Prostate gland (tissue), 2 donors: Measurements from ENCODE around the gene AHNAK.

Experiments used
- POLR2A ChIP-seq: fragments of 450-650 bp; IDR thresholded peaks from one replicate; pipeline ENCODE4 v1.6.1; 2016; ENCODE audit warnings: antibody characterized with exemption, mild to moderate bottlenecking
- TF ChIP-seq, protein P1 (sequence below), 4 experiments: fragments of 200-600 bp in 2 of 4; fragments of 450-650 bp in 2 of 4; sonication (generic) in 2 of 4; IDR thresholded peaks; 1 replicate in 3 of 4; 2 replicates in 1 of 4; pipeline ENCODE4 v1.5.1; 2016 to 2019; ENCODE audit warnings: antibody characterized with exemption in 4 of 4, mild to moderate bottlenecking in 2 of 4, moderate library complexity in 2 of 4

DNA sequence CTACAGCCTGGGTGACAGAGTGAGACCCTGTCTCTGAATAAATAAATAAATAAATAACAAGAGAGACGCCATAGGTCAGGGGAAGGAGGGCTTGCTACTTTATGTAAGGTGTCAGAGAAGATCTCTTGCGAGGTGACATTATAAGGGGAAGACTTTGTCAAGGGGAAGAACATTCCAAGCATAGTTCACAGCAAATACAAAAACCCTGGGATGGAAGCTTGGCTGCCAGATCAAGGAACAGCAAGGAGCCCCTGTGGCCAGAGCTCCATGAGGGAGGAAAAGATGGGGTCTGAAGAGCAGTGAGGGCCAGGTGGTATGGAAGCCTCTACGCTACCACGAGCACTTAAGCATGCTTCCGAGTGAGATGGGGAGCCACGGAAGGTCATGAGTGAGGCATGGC is 62.3 kb downstream of the AHNAK start:
- TF ChIP-seq, protein P1, sequence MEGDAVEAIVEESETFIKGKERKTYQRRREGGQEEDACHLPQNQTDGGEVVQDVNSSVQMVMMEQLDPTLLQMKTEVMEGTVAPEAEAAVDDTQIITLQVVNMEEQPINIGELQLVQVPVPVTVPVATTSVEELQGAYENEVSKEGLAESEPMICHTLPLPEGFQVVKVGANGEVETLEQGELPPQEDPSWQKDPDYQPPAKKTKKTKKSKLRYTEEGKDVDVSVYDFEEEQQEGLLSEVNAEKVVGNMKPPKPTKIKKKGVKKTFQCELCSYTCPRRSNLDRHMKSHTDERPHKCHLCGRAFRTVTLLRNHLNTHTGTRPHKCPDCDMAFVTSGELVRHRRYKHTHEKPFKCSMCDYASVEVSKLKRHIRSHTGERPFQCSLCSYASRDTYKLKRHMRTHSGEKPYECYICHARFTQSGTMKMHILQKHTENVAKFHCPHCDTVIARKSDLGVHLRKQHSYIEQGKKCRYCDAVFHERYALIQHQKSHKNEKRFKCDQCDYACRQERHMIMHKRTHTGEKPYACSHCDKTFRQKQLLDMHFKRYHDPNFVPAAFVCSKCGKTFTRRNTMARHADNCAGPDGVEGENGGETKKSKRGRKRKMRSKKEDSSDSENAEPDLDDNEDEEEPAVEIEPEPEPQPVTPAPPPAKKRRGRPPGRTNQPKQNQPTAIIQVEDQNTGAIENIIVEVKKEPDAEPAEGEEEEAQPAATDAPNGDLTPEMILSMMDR (IDR thresholded peaks at IDR 0.05), result no peak
- TF ChIP-seq POLR2A, result no peak
